WERI-Rb-1 (cell line): Measurements from ENCODE around the gene ADAMTSL2.

Experiments
- DNase-seq: peaks from one replicate; pipeline ENCODE4 v3.0.0-alpha.2; 2020
- H3K27ac ChIP-seq: fragments of 250-450 bp; sonication (Bioruptor Pico); 2 replicates; pipeline ENCODE4 v1.5.1; 2020; ENCODE audit warnings: mild to moderate bottlenecking, moderate library complexity
- H3K27me3 ChIP-seq: fragments of 250-450 bp; sonication (Bioruptor Pico); 2 replicates; pipeline ENCODE4 v1.5.1; 2021; ENCODE audit warnings: mild to moderate bottlenecking, low read depth, moderate library complexity; ENCODE audit not compliant: insufficient read depth, severe bottlenecking
- H3K36me3 ChIP-seq: fragments of 250-450 bp; sonication (Bioruptor Pico); 2 replicates; pipeline ENCODE4 v1.5.1; 2020; ENCODE audit warnings: mild to moderate bottlenecking, moderate library complexity
- H3K4me3 ChIP-seq: 2 replicates; pipeline ENCODE4 v1.5.1; 2011; ENCODE audit warnings: low read depth, mild to moderate bottlenecking, control low read depth, low read length
- H3K9me3 ChIP-seq: fragments of 250-450 bp; sonication (Bioruptor Pico); 2 replicates; pipeline ENCODE4 v1.5.1; 2021; ENCODE audit warnings: mild to moderate bottlenecking, moderate library complexity; ENCODE audit not compliant: severe bottlenecking
- TF ChIP-seq, protein P1 (sequence below): IDR thresholded peaks from 2 replicates; pipeline ENCODE4 v1.5.1; 2011; ENCODE audit warnings: low read depth, mild to moderate bottlenecking, control low read depth, inconsistent platforms, low read length

ADAMTSL2 gene

DNA sequence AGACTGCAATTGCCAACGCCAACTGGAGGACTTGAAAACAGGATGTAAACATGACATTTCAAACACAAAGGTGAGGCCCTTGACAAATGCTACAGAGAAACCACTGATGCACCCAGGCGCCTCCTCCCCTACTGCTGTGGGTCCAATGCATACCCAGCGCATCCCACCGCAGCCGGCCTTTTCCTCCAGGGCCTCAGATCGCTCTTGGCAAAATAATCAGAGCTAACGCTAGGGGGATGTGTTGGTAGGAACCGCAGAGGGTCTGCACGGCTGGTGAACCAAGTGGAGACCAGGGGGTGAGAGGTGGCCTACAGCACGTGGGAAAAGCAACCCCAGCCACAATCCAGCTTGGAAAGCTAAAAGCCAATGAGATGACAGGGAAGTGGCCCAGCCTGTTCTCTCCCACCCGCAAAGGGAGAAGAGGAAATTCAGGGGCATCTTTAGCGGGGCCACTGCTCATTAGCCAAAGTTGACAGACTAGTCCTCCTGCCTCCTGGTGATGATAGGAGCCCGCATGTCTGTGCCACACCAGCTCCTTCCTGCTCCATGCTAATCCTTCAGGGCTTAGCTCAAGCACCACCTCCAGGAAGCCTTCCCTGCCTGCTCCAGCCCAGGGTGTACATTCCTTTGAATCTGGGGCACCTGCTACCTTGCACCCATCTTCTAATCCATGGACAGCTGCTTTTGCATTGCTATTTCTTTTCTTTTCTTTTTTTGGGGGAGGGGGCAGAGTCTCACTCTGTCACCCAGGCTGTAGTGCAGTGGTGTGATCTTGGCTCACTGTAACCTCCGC is 68.8 kb downstream of the ADAMTSL2 start:
- H3K36me3 ChIP-seq, result peaks cover 8% of the 10 kb centered on the region

DNA sequence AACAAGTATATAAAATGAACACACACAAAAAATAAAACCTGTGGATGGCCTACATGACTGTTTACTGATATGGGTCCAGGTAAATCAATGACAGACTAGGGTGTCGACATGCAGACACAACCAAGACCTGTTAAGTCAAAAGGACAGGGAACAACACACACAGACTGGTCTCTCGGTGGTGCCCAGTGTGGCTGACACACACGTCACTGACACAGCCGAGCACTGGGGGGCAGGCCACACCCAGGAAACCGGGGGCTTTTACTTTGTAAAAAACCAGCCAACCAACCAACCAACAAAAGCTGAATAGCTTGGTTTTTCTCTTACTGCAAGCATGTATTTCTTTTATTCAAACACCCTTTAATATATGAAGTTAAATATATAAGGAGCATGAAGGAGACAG is 69.7 kb downstream of the ADAMTSL2 start:
- H3K27ac ChIP-seq, result 0 out of 2 replicates have a peak overlapping the region, but pooled peaks have one; percentile 22
- peaks cover 8% of the 10 kb centered on the region for H3K36me3 ChIP-seq
- H3K9me3 ChIP-seq, result no peaks in the 10 kb centered on the region
- TF ChIP-seq, protein P1, sequence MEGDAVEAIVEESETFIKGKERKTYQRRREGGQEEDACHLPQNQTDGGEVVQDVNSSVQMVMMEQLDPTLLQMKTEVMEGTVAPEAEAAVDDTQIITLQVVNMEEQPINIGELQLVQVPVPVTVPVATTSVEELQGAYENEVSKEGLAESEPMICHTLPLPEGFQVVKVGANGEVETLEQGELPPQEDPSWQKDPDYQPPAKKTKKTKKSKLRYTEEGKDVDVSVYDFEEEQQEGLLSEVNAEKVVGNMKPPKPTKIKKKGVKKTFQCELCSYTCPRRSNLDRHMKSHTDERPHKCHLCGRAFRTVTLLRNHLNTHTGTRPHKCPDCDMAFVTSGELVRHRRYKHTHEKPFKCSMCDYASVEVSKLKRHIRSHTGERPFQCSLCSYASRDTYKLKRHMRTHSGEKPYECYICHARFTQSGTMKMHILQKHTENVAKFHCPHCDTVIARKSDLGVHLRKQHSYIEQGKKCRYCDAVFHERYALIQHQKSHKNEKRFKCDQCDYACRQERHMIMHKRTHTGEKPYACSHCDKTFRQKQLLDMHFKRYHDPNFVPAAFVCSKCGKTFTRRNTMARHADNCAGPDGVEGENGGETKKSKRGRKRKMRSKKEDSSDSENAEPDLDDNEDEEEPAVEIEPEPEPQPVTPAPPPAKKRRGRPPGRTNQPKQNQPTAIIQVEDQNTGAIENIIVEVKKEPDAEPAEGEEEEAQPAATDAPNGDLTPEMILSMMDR, result peak; percentile 55
- DNase-seq, result peak; percentile 63
- no peaks in the 10 kb centered on the region for H3K27me3 ChIP-seq
- no peak overlapping the region for H3K4me3 ChIP-seq

More for the DNA sequence above, 68.8 kb downstream of the ADAMTSL2 start:
- TF ChIP-seq, protein P1, result no peak
- Histone ChIP-seq H3K27ac (no peak overlapping the region), H3K9me3 (no peaks in the 10 kb centered on the region), H3K27me3 (no peaks in the 10 kb centered on the region), H3K4me3 (no peak overlapping the region)
- DNase-seq, result no peak

DNA sequence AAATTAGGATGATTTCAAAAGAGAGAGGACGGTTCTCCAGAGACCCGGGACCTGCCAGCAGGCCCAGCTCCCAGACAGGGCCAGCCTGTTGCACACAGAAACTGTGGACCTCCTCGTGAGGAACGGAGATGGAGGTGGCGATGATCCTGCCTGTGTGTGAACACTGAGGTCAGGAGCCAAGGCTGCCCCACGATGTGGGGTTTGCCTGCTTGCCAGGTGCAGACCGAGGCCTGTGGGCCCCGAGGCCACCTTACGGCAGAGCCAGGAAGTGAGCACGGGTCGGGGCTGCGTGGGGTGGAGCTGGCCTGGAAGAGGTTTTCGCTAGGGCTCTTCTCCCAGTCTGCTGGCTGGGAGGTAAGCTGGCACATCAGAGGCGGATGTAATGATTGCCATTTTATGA is 70.4 kb downstream of the ADAMTSL2 start:
- peak overlapping the region; percentile 22; the same call in 1 of the 2 replicates for H3K27ac ChIP-seq
- TF ChIP-seq, protein P1, result no peak
- H3K9me3 ChIP-seq, result no peaks in the 10 kb centered on the region
- no peak for DNase-seq
- H3K4me3 ChIP-seq, result no peak overlapping the region
- H3K27me3 ChIP-seq, result no peaks in the 10 kb centered on the region
- H3K36me3 ChIP-seq, result peaks cover 8% of the 10 kb centered on the region

DNA sequence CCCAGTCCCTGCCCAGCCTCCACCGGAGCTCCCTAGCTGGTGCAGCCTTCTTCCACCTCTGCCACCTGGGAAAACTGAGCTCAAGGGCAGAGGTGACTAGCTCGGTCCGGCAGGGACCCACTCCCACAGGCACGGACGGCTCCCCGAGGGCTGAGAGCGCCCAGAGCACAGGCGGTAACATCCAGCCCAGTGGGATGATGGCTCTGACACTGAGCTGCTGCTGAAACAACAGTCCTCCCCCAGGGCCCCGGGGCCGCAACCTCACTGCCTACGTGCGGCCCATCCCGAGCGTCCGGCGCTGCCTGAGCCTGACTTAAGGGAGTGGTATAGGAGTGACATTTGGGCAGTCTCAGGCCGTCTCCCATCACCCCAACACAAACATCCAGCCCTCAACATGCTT is 70.9 kb downstream of the ADAMTSL2 start:
- H3K27me3 ChIP-seq, result no peaks in the 10 kb centered on the region
- TF ChIP-seq, protein P1, result no peak

DNA sequence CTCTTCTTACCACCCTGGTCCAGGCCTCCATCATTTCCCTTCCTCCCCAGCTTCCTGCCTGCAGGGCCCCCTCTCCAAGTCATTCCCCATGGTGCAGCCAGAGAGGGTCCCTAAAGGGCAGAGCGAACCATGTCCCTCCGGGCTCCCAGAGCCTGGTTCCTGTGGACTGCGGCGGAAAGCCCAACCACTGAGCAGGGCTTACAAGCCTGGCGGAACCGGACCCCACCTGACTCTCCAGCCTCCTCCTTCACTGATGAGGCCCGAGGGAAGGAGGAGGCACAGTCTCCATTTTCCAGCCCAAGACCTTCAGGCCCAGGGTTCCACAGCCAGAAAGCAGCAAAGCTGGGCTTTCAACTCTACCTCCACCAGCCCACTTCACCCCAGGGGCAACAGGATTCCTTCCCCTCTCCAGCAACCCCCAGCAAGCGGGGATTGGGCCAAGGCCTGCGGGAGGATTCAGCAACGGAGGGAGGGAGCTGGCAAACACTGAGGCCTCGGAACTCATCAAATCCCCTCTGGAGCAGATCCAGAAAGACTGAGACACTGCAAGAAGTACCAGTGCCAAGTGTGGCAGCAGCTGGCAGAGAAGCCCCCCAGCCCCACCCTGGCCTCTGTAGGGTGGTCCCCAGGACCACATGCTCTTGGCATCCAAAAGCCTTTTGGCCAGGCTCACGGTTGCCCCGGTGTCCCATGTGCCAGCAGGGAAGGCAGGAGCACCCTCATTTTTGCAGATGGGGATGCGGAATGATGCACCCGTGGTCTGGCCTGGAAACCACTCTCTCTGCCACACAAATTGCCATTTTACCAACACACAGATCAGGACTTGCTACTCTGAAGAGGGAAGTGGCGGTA is 71.6 kb downstream of the ADAMTSL2 start:
- H3K36me3 ChIP-seq, result peaks cover 8% of the 10 kb centered on the region
- no peak for DNase-seq
- no peaks in the 10 kb centered on the region for H3K27me3 ChIP-seq
- H3K4me3 ChIP-seq, result no peak overlapping the region
- no peaks in the 10 kb centered on the region for H3K9me3 ChIP-seq
- TF ChIP-seq, protein P1, result no peak
- no peak overlapping the region for H3K27ac ChIP-seq

More for the DNA sequence above, 70.9 kb downstream of the ADAMTSL2 start:
- no peak overlapping the region for H3K27ac ChIP-seq
- peaks cover 8% of the 10 kb centered on the region for H3K36me3 ChIP-seq
- no peaks in the 10 kb centered on the region for H3K9me3 ChIP-seq
- H3K4me3 ChIP-seq, result no peak overlapping the region
- no peak for DNase-seq
